NB4 (cell line): Measurements from ENCODE around the gene LY6G6F.

Experiments
- DNase-seq: peaks from one replicate; pipeline ENCODE4 v3.0.0; 2010; ENCODE audit warnings: low read depth
- H3K4me3 ChIP-seq: one replicate; pipeline ENCODE4 v1.5.1; 2011; ENCODE audit warnings: mild to moderate bottlenecking, low read depth, low read length, moderate library complexity
- MYC ChIP-seq: IDR thresholded peaks from 2 replicates; pipeline ENCODE4 v1.6.1; 2011; ENCODE audit warnings: low read depth, low read length
- POLR2A ChIP-seq: IDR thresholded peaks from 2 replicates; pipeline ENCODE4 v1.6.1; 2011; ENCODE audit warnings: mild to moderate bottlenecking; ENCODE audit not compliant: insufficient read length; ENCODE audit errors: extremely low read depth
- TF ChIP-seq, protein P1 (sequence below): IDR thresholded peaks from one replicate; pipeline ENCODE4 v1.5.1; 2012; ENCODE audit warnings: low read depth, low read length
- TF ChIP-seq, protein P2 (sequence below): IDR thresholded peaks from 2 replicates; pipeline ENCODE4 v1.6.1; 2011; ENCODE audit warnings: low read depth, low read length

Gene LY6G6F

DNA sequence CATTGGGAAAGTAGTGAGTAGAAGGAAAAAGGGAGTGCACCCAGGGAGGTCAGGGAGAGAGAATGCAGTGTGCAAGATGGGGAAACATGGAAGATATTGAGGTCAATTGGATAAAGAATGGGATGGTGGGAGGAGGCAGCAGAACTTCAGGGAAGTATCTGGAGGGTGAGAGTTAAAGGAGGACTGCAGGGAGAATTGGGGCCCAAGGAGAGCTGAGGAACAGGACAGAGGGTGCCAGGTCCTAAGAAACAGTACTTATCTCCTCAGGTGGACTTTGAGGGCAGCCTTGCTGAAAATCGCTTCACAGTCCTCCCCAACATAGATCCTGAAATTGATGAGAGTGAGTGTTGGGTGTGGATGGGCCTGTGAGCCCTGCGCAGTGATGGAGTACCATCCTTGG lies 51.6 kb downstream of the LY6G6F start:
- DNase-seq, result no peak
- H3K4me3 ChIP-seq, result no peak overlapping the region
- TF ChIP-seq POLR2A, result no peak
- TF ChIP-seq MYC, result no peak
- TF ChIP-seq, protein P1, sequence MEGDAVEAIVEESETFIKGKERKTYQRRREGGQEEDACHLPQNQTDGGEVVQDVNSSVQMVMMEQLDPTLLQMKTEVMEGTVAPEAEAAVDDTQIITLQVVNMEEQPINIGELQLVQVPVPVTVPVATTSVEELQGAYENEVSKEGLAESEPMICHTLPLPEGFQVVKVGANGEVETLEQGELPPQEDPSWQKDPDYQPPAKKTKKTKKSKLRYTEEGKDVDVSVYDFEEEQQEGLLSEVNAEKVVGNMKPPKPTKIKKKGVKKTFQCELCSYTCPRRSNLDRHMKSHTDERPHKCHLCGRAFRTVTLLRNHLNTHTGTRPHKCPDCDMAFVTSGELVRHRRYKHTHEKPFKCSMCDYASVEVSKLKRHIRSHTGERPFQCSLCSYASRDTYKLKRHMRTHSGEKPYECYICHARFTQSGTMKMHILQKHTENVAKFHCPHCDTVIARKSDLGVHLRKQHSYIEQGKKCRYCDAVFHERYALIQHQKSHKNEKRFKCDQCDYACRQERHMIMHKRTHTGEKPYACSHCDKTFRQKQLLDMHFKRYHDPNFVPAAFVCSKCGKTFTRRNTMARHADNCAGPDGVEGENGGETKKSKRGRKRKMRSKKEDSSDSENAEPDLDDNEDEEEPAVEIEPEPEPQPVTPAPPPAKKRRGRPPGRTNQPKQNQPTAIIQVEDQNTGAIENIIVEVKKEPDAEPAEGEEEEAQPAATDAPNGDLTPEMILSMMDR, result no peak
- TF ChIP-seq, protein P2, sequence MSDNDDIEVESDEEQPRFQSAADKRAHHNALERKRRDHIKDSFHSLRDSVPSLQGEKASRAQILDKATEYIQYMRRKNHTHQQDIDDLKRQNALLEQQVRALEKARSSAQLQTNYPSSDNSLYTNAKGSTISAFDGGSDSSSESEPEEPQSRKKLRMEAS, result no peak
